ENCODE measurements around the gene RS1.

DNA sequence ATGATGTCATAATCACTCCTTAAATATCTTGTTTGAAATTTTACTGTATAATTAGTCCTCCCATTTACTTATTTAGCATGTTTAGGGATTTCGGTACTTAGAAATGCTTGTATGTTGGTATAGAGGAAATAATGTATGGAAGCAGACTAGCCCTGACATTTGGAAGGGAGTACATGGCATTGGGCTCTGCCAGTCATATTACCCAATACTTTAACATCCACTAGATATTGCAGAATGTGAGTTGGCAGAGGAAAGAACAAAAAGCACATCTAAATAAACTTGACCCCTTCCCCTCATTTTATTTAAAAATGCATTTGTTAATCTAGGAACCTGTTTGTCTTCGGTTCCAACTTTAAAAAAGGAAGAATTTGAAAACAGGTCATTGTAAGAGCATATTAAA is 77.8 kb downstream of the RS1 start:
- TF ChIP-seq, protein P1, sequence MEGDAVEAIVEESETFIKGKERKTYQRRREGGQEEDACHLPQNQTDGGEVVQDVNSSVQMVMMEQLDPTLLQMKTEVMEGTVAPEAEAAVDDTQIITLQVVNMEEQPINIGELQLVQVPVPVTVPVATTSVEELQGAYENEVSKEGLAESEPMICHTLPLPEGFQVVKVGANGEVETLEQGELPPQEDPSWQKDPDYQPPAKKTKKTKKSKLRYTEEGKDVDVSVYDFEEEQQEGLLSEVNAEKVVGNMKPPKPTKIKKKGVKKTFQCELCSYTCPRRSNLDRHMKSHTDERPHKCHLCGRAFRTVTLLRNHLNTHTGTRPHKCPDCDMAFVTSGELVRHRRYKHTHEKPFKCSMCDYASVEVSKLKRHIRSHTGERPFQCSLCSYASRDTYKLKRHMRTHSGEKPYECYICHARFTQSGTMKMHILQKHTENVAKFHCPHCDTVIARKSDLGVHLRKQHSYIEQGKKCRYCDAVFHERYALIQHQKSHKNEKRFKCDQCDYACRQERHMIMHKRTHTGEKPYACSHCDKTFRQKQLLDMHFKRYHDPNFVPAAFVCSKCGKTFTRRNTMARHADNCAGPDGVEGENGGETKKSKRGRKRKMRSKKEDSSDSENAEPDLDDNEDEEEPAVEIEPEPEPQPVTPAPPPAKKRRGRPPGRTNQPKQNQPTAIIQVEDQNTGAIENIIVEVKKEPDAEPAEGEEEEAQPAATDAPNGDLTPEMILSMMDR (IDR thresholded peaks at IDR 0.05): no peak
- no peak for TF ChIP-seq POLR2A (IDR thresholded peaks at IDR 0.05)

Data from gastroesophageal sphincter (tissue), 3 donors.